NCI-H524 treated with DMSO at 0.1 percent for 48 hours (cell line): ENCODE measurements around the gene ATP2C2.
A peak's percentile ranks its signal among the peaks of the same experiment; 100 is the strongest.

Experiments used
- DNase-seq: peaks from one replicate; lab custom pipeline; 2025; lab: John Stamatoyannopoulos, UW

The ATP2C2 gene

DNA sequence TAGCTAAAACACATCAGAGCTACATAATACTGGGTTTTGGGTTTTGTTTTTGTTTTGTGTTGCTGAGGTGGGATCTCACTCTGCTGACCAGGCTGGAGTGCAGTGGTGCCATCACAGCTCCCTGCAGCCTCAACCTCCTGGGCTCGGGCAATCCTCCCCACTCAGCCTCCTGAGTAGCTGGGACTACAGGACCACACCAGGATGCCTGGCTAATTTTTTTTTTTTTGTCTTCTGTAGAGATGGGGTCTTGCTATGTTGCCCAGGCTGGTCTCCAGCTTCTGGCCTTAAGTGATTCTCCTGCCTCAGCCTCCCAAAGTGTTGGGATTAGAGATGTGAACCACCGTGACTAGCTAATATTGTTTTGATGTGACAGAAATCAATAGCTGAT is 129.9 kb downstream of the ATP2C2 start:
- DNase-seq: no peak

DNA sequence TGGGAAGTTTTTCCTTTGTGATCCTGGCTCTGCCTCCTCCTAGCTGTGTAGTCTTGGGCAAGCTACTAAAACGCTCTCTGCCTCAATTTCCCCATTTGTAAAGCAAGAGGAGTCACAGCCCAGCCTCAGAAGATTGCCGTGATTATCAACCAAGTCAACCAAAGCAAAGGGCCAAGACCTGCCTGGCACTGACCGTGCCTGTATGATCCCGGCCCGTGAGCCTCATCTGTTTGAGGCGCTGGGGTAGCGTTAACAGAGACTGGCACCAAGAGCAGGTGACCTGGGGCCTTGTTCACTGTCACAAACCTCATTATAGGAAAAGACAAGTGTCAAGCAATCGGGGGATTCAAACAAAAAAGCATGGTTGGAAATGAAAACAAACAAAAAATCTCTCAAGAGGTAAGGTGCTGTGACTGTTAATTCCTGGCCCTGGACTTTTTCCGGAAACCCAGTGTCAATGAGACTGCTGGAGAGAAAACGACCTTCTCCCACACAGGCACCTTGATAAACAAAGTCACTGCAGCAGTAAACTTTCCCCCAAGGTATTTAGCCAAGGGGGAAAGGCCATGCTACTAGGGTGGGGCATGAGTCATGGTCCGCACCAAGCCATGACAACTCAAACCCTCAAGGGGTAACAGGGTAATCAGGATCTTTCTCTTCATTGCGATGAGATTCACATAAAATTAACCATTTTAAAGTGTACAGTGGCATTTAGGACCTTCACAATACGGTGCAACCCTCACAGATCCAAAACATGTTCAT is 130.7 kb downstream of the ATP2C2 start:
- DNase-seq: no peak

DNA sequence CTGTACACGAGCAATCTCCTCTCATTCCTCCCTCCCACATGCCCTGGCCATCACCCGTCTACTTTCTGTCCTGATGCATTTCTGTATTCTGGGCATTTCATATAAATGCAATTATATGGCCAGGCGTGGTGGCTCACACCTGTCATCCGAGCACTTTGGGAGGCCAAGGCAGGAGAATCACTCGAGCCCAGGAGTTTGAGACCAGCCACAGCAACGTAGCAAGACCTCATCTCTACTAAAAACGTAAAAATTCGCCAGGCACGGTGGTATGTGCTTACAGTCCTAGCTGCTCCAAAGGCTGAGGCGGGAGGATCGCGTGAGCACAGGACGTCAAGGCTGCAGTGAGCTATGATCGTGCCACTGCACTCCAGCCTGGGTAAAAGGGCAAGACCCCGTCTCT is 131.3 kb downstream of the ATP2C2 start:
- DNase-seq: no peak

DNA sequence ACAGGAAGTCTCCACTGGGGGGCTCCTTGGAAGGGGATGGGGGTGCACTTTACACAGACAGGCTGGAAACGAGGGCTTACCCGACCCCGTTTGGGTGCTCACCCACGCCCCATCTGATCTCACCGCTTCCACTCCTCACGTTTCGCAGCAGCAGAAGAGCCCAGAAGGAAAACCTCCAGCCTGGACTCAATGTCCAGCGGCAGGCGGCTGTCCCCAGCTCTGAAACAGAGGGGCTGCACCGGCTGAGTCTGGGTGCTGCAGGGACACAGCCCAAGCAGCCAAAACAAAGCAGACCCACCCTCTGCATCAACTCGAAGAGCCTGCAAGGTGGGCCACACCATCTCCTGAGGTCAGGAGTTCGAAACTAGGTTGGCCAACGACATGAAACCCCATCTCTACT is 132.2 kb downstream of the ATP2C2 start:
- DNase-seq: no peak

DNA sequence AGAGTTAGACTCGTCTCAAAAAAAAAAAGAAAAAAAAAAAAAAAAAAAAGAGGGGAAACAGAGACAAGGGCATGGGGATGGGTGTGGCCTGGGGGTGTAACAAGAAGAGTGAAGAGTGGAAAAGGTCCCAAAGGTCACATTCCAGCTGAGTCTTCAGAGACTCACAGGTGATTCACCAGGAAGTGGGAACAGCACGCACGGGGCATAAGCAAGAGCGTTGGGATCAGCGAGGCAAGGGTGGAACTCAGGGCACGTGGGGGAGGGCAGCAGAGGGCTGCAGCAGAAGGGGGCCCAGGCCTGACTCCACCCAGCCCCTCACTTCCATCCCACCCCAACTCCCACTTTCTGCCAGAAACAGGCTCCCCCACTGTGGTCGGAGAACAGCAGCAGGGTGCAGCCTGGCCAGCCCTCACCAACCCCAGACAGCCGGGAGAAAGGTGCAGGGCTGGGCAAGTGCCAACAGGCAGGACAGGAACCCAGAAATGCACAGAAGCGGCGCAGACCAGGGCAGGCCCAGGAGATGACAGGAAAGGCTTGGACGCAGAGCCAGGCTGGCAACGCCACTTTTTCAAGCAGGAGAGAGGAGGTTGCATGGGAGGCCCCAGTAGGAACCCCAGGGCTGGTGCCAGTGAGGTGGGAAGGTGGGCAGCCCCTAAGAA is 132.9 kb downstream of the ATP2C2 start:
- DNase-seq: no peak

DNA sequence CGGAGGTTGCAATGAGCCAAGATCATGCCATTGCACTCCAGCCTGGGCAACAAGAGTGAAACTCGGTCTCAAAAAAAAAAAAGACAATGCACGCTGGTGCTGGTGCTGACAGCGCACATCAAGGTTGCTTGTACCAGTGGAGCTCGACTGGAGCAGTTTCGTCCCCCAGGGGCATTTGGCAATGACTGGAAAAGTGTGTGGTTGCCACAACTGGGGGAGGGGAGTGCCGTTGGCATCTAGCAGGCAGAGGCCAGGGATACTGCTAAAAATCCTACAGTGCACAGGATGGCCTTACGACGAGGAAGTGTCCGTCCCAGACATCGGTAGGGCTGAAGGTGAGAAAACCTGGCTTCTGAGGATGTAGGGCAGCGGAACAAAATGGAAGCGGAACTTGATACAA is 133.7 kb downstream of the ATP2C2 start:
- no peak for DNase-seq

DNA sequence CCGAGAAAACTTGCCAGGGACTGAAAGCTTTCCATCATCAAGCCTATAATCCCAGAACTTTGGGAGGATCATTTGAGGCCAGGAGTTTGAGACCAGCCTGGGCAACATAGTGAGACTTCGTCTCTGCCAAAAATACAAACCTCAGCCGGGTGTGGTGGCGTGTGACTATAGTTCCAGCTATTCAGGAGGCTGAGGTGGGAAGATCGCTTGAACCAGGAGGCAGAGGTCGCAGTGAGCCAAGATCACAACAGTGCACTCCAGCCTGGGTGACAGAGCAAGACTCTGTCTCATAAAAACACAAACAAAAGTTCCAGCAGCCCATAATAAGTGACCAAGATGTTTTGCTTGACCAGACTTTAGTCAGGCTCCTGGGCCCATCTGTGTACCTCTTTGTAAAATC is 134.2 kb downstream of the ATP2C2 start:
- no peak for DNase-seq

DNA sequence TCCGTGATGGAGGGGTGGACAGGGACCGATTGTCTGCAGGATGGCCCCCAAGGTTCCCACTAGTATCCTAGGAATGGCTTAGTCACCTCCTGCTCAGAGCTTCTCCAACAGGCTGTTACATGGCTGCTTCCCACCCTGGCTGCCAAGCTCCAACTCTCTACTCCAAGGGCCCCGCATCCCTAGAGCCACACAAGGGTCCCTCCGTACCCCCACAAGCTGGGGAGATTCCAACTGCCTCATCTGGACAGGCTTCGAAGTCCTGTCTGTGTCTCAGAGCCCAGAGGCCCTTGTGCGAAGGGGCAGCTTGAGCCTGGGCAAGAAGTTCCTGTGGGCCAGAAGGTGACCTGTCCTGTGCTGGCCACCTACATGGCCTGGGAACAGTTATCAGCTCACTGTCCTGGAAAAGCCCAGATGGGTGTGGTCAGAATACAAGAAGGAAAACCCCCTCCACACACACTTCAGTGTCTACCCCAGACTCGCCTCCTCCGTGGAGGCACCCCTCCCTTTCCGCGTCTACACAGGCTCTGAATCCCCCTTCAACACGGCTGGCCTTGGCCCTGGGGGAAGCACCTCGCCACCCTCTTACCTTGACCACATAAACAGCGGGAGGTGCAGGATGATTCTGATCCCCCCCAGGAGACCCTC is 135.5 kb downstream of the ATP2C2 start:
- DNase-seq: no peak

DNA sequence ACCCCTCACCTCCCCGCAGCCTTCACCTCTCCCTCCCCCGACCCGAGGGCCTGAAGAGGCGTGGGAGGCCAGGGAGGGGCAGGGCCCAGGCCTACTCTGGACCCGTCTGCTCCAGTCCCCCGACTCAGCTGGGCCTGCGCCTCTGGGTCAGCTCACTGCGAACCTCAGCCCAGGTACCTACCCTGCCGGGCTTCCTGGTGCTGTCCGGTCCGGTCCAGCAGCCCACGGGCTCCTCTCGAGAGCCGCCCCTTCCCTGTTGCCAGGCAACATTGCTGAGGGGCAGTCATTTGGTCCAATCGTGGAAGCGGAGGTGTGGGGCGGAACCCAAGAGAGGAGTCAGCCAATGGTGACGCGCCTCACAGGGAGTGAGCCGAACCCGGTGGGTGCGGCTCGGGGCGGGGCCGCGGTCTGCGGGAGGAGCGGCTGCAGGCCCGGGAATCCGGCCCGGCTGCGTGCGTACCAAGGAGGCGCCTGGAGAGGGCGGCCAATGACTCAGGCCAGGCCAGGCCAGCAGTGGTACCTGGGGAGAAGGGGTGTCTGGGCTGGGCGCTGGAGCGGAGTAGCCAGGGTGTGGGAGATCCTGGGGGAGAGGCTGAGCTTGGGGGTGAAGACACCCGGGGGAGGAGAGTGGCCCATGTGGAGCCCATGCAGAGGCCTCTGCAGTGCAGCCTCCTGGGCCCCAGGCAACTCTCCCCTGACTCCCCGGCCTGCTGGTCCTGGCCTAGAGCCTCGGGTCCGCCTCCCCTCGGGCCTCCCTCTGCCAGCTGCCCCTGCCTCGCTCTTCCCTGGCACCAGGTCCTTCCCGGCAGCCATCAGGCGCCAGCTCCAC is 136.3 kb downstream of the ATP2C2 start, which contains the start of gene MEAK7:
MEAK7 (minus strand) TSS at position 240 of the 829 bp plus-strand sequence. CDS start 6,573 bp downstream, outside the sequence.
- DNase-seq: no peak

DNA sequence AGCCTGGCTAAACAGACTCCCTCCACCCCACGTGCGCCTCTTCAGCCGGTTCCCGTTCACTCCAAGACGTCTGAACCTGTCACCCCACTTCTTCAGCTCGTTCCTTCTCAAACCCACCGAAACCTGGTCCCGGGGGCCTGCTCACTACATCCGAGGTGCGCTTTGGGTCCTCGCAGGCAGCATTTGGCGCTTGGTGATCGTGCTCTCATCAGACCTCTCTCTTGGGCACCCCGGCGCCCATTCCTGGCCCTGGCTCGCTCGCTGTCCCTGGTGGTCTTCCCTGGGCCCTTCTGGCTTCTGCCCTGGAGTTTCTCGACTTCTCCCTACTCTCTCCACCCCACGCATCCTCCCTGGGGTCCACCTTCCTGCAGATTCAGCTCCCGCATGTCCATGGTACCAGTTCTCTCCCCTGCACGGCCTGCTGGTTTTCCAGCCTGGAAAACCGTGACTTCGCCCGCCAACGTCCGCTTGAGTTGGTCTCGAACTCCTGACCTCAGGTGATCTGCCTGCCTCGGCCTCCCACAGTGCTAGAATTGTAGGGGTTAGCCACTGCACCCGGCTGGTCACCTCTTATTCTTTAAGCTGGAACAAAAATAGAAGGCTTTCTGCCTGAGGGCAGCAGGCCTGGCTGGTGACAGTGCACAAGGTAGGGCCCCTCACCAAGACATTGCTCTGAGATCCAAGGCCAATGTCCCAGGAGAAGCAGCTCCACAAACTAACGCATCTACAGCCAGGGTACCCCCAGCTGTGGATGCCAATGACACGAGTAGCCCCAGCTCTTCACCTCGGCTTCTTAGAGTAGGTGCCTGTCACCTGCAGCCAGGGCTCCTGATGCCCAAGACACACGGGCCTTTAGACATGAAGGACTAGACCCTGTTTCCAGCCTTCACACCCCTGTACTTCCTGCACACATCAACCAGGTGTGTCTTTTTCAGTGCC is 137.2 kb downstream of the ATP2C2 start:
- no peak for DNase-seq

DNA sequence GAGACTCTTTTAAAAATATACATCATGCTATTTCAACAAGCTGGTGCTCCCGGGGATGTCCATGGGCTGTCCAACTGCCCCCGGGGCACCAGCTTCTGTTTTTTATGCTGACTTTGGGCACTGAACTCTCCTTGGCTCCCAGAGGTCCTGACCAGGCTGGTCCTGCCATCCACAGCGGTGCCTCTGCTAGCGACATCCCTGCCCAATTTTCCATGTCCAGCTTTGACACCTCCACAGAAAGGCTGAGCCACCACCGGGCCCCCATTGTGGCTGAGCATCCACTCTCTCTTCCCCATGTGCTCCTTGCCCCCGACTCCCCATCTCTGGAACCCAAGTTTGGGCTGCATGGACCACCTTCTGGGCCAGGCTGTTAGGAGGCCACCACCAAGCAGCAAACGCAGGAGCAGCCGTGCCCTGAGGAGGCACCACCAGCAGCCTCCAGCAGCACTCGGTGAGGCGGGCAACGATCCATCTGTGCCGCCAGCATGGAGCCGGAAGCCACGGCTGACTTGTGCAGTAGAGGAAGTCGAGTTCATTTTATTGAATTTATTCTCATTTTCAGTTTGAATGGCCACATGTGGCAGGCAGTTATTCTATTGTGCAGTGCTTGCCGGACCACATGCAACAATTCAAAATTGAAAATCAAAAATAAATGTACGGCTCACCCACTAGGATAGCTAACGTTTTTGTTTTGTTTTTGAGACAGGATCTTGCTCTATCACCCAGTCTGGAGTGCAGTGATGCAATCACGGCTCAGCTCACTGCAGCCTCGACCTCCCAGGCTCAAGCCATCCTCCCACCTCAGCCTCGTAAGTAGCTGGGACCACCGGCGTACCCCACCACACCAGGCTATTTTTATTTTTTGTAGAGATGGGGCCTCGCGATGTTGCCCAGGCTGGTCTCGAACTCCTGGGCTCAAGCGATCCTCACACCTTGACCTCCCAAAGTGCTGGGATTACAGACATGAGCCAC is 139.0 kb downstream of the ATP2C2 start:
- DNase-seq: no peak

DNA sequence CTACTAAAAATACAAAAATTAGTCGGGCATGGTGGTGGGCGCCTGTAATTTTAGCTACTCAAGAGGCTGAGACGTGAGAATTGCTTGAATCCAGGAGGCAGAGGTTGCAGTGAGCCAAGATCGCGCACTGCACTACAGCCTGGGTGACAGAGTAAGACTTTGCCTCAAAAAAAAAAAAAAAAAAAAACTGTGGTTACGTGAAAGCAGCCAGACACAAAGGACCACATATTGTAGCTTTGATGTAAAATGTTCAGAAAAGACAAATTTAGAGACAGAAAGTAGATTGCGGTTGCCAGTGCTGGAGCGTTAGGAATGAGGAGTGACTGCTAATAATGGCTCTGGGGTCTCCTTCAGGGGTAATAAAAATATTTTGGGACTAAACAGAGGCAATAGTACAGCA is 140.2 kb downstream of the ATP2C2 start:
- DNase-seq: no peak

DNA sequence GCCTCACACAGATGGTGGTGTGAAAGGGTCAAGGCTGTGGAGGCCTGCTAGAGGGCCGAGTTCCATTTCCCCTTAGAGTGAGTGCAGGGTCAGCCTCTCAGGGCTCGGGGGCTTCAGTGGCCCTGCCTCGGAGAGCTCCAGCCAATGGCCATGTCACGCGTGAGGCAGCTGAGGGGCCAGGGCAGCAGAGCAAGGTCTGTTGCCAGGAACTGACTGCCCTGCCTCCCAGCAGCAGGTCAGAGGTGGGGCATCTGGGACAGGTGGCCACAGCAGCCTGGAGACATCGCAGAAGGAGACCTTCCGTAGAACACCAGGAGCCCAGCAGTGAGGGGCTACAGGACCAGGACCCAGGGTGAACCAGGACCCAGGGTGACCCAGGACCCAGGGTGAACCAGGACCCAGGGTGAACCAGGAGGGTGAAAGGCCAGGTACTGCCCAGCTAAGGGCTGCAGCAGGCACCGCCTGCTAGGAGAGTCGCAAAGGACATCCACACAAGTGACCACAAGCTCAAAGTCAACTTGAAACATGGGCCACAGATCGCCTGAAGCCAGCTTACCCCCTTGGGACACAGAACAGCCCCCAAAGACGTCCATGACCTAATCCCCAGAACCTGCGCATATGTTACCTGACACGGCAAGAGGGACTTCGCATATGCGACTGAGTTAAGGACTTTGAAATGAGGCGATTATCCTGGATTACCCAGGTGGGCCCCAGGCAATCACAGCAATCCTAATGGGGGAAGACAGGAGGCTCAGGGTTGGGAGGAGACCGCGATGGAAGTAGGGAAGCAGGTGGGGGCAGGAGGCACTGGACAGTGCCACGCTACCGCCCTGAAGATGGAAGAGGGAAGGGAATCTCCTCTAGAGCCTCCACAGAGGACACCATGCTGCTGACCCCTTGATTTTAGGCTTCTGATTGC is 141.0 kb downstream of the ATP2C2 start:
- DNase-seq: peak; percentile 97

DNA sequence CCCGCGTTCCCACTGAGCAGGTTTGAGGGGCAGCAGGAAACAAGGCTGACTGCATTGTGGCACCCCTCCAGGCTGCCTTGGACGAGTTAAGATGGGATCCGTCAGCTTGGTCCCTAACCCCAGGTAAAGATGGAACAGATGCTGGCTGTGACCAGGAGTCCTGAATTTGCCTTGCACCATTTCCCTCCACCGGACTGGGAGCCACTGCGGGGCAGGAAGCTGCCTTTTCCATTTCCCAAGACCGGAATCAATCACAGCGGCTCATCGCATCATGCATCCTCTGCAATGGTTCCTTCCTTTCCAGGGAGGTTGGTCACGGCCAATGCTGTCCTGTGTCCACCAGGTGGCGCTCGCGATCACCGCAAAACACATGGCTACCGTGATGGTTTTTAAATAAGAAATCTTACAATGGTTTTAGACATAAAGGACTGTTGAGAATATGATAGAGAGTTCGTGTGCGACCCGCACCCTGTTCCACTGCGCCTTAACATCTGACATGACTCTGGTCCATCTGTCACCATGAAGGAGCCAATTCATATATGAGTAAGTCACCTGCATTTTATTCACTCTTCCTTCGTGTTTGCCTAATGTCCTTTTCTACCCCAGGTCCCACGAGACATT is 143.0 kb downstream of the ATP2C2 start:
- peak; percentile 78 for DNase-seq

DNA sequence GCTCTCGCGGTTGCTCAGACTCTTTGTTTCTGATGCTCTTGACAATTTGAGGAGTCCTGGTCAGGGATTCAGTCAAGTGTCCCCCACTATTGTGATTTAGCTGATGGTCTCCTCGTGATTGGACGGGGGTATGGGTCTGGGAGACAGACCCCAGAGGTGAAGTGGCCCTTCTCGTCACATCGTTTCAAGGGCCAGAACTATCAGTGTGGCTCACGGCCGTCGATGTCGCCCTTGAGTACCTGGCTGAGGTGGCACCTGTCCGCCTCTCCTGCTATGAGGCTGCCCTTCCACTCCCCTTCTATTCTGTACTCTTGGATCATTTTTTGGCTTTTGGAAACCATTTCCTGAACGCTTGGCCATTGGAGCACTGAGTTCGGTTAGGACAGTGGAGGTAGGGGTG is 143.5 kb downstream of the ATP2C2 start:
- no peak for DNase-seq

DNA sequence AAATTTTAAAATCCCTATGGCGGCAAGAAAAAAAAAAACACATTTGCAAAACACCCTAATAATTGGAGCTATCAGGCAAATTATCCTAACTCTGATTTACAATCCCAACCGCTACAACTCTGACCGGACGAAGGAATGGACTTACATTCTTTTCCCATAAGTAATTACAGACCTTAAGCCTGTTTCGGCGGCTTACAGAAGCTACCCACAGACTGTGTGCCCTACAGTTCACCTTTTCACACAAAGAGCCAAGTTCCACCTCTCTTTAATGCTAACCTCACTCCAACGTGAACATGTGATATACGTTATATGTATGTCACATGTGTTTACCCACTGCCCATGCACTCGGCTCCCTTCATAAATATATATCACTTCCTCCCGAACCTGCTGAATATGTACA is 144.8 kb downstream of the ATP2C2 start:
- no peak for DNase-seq

DNA sequence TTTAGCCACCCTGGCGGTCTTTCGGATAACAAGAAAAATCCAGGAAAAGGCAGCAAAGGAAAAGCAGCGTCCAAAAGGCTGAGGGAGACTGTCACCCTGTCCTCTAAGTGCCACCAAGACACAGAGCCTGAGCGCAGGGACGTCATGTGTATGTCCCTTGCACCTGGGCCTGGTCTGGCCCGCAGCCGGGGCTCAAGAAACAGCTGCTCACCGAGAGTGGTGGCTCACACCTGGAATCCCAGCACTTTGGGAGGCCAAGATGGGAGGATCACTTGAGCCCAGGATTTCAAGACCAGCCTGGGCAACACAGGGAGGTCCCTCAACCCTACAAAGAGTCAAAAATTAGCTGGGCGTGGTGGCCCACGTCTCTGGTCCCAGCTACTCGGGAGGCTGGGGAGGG is 145.3 kb downstream of the ATP2C2 start:
- DNase-seq: no peak
